ENCODE data around the gene GP9. TPM values are rescaled to one million over a fixed set of nuclear protein-coding genes. Genes with fewer than 3 reads are reported as not detected.

Gene GP9
- polyA plus RNA-seq, 1 of the 3 experiments (the other 2 are of a cell fraction), result not detected

GRCh38 chr3:129070086-129070885, 9.7 kb downstream of the GP9 start:
- ChIA-PET POLR2A (no interaction called here), CTCF (interaction anchor here (1.6 to 4.2 kb wide), 3 partner anchors 16 to 100 kb away, joined by 4 to 23 read pairs (median 10); no protein-coding TSS in a partner anchor)
- H3K9me2 ChIP-seq, result no peaks in the 10 kb centered on the region
- no peak overlapping the region for H2AFZ ChIP-seq (ENCODE audit: low read depth)
- no peaks in the 10 kb centered on the region for H3K9me3 ChIP-seq
- 62% methylated on average over 8 of the region's 8 CpGs for WGBS (ENCODE audit: low lambda C conversion rate)
- H3K9ac ChIP-seq, result no peak overlapping the region
- no peaks in the 10 kb centered on the region for H3K36me3 ChIP-seq (replicated peaks in 1 of 2; ENCODE audit: control insufficient read depth in 1 of 2, insufficient read depth in 2 of 2, low read length in 1 of 2)
- H3K4me3 ChIP-seq (ENCODE audit: low read depth in 2 of 2, low read length in 1 of 2), result no peak overlapping the region
- no peaks in the 10 kb centered on the region for H4K20me1 ChIP-seq (ENCODE audit: insufficient read depth)
- no peaks in the 10 kb centered on the region for H3K79me2 ChIP-seq (ENCODE audit: insufficient read depth)
- H3K27me3 ChIP-seq (ENCODE audit: insufficient read depth), result no peaks in the 10 kb centered on the region; the same call in 1 of the 2 replicates
- no peaks in the 10 kb centered on the region; a peak in 1 of 4 replicates for H3K4me1 ChIP-seq (ENCODE audit: control insufficient read depth in 1 of 2, insufficient read depth in 2 of 2, low read depth in 1 of 2, low read length in 1 of 2)
- TF ChIP-seq TAF1 (IDR thresholded peaks at IDR 0.05; ENCODE audit: borderline replicate concordance, low read depth, low read length), result no peak
- TF ChIP-seq, protein P1, sequence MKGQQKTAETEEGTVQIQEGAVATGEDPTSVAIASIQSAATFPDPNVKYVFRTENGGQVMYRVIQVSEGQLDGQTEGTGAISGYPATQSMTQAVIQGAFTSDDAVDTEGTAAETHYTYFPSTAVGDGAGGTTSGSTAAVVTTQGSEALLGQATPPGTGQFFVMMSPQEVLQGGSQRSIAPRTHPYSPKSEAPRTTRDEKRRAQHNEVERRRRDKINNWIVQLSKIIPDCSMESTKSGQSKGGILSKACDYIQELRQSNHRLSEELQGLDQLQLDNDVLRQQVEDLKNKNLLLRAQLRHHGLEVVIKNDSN (IDR thresholded peaks at IDR 0.05; ENCODE audit: borderline replicate concordance, low read depth), result no peak
- TF ChIP-seq FOXJ3 (CRISPR knock-in tag; IDR thresholded peaks at IDR 0.05), result no peak
- TF ChIP-seq FOSL2 (IDR thresholded peaks at IDR 0.05; ENCODE audit: borderline replicate concordance, low read depth), result no peak
- TF ChIP-seq CHD2 (IDR thresholded peaks at IDR 0.05; ENCODE audit: low read length, partially characterized antibody), result no peak
- no peak for TF ChIP-seq CTCF (IDR thresholded peaks at IDR 0.05)
- TF ChIP-seq RXRA (IDR thresholded peaks at IDR 0.05; ENCODE audit: borderline replicate concordance, low read depth), result no peak
- no peak for TF ChIP-seq RCOR1 (IDR thresholded peaks at IDR 0.05; ENCODE audit: low read length)
- no peak overlapping the region for H3K4me2 ChIP-seq
- H3K27ac ChIP-seq (ENCODE audit: low read depth in 2 of 2, low read length in 1 of 2), result no peak overlapping the region
- no peaks in the 10 kb centered on the region for H3F3A ChIP-seq (replicated peaks; ENCODE audit: insufficient read depth)
- DNase-seq, result no peak

GRCh38 chr3:129077222-129077621, 16.6 kb downstream of the GP9 start:
- Histone ChIP-seq H3K9me2 (no peaks in the 10 kb centered on the region), H3F3A (replicated peaks; ENCODE audit: insufficient read depth) (no peaks in the 10 kb centered on the region), H3K79me2 (ENCODE audit: insufficient read depth) (no peaks in the 10 kb centered on the region), H3K9me3 (no peaks in the 10 kb centered on the region), H3K36me3 (replicated peaks in 1 of 2; ENCODE audit: control insufficient read depth in 1 of 2, insufficient read depth in 2 of 2, low read length in 1 of 2) (no peaks in the 10 kb centered on the region), H4K20me1 (ENCODE audit: insufficient read depth) (no peaks in the 10 kb centered on the region), H3K9ac (no peak overlapping the region), H3K4me2 (no peak overlapping the region), H3K27ac (ENCODE audit: low read depth in 2 of 2, low read length in 1 of 2) (no peak overlapping the region), H2AFZ (ENCODE audit: low read depth) (no peak overlapping the region), H3K4me1 (ENCODE audit: control insufficient read depth in 1 of 2, insufficient read depth in 2 of 2, low read depth in 1 of 2, low read length in 1 of 2) (no peaks in the 10 kb centered on the region; a peak in 1 of 4 replicates), H3K4me3 (ENCODE audit: low read depth in 2 of 2, low read length in 1 of 2) (no peak overlapping the region), H3K27me3 (ENCODE audit: insufficient read depth) (no peaks in the 10 kb centered on the region)
- ChIA-PET POLR2A (no interaction called here), CTCF (no interaction called here)
- no peak for DNase-seq
- 76% methylated on average over 7 of the region's 7 CpGs for WGBS (ENCODE audit: low lambda C conversion rate)
- no peak for TF ChIP-seq FOSL2 (IDR thresholded peaks at IDR 0.05; ENCODE audit: borderline replicate concordance, low read depth)
- no peak for TF ChIP-seq FOXJ3 (CRISPR knock-in tag; IDR thresholded peaks at IDR 0.05)
- no peak for TF ChIP-seq CTCF (IDR thresholded peaks at IDR 0.05)
- no peak for TF ChIP-seq RCOR1 (IDR thresholded peaks at IDR 0.05; ENCODE audit: low read length)
- no peak for TF ChIP-seq MXI1 (IDR thresholded peaks at IDR 0.05; ENCODE audit: low read depth, low read length)
- TF ChIP-seq JUND (IDR thresholded peaks at IDR 0.05), result no peak
- no peak for TF ChIP-seq POLR2AphosphoS5 (IDR thresholded peaks at IDR 0.05; ENCODE audit: low read depth, low read length)
- no peak for TF ChIP-seq RXRA (IDR thresholded peaks at IDR 0.05; ENCODE audit: borderline replicate concordance, low read depth)
- no peak for TF ChIP-seq GATA2 (CRISPR knock-in tag; IDR thresholded peaks at IDR 0.05)
- no peak for TF ChIP-seq CHD2 (IDR thresholded peaks at IDR 0.05; ENCODE audit: low read length, partially characterized antibody)
- no peak for TF ChIP-seq GABPA (IDR thresholded peaks at IDR 0.05; ENCODE audit: low read depth)
- TF ChIP-seq, protein P2, sequence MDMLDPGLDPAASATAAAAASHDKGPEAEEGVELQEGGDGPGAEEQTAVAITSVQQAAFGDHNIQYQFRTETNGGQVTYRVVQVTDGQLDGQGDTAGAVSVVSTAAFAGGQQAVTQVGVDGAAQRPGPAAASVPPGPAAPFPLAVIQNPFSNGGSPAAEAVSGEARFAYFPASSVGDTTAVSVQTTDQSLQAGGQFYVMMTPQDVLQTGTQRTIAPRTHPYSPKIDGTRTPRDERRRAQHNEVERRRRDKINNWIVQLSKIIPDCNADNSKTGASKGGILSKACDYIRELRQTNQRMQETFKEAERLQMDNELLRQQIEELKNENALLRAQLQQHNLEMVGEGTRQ (IDR thresholded peaks at IDR 0.05; ENCODE audit: borderline replicate concordance, low read depth, low read length), result no peak
